ENCODE results near the gene SMARCAD1.

DNA sequence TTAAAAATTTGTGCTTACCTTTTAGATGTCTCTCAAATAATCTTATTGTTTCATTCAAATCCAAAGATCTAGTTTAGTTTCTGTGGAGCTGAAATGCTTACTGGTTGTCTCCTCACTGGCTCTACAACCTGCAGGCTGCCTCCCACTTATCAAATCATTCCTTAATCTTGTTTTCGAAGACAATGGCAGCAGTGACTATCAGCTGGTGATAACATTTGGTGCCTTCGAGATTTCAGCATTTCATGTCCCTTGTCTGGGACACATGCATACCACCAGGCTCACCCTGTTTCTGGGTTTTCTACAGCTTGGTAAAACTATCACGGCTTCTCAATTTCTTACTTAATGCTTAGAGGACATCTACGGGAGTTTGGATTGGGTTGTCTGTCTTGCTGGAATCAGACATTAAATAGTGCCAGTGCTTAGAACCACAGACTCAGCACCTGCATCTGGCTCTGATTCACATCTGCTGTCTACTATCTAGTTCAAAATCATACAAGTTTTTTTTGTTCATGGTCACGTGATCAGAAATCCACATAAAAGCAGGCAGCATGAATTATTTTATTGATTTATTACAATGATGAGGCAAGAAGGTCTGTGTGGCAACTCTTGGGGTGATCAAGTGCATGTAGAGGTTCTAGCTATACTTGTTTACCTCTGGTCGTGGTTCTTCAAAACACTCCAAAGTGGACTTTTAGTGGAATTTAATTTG, 32.0 kb upstream of the SMARCAD1 start:
- TF ChIP-seq, protein P1, sequence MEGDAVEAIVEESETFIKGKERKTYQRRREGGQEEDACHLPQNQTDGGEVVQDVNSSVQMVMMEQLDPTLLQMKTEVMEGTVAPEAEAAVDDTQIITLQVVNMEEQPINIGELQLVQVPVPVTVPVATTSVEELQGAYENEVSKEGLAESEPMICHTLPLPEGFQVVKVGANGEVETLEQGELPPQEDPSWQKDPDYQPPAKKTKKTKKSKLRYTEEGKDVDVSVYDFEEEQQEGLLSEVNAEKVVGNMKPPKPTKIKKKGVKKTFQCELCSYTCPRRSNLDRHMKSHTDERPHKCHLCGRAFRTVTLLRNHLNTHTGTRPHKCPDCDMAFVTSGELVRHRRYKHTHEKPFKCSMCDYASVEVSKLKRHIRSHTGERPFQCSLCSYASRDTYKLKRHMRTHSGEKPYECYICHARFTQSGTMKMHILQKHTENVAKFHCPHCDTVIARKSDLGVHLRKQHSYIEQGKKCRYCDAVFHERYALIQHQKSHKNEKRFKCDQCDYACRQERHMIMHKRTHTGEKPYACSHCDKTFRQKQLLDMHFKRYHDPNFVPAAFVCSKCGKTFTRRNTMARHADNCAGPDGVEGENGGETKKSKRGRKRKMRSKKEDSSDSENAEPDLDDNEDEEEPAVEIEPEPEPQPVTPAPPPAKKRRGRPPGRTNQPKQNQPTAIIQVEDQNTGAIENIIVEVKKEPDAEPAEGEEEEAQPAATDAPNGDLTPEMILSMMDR (IDR thresholded peaks at IDR 0.05; ENCODE audit: low read depth, low read length, missing input control), result no peak
- TF ChIP-seq GABPA (IDR thresholded peaks at IDR 0.05 in 1 of 2, conservative IDR thresholded peaks at IDR 0.05 in 1 of 2) (no peak), RAD21 (IDR thresholded peaks at IDR 0.05) (no peak), EGR1 (IDR thresholded peaks at IDR 0.05; ENCODE audit: low read depth in 2 of 2) (no peak), YY1 (IDR thresholded peaks at IDR 0.05) (no peak)

All from liver (tissue), 3 donors.